Central memory CD8-positive, alpha-beta T cell (primary cell): ENCODE data around the gene MAGI1.

Source experiments
- ATAC-seq: fragments of 150-1000 bp; cut with Tn5 transposase; replicated peaks from 2 replicates; pipeline ENCODE4 v1.10.0; 2022; ENCODE audit warnings: mild to moderate bottlenecking, moderate FRiP score, moderate number of reproducible peaks; ENCODE audit not compliant: poor library complexity, severe bottlenecking; ENCODE audit errors: extremely low read depth
- DNase-seq, 2 donors: peaks; one replicate each; pipeline ENCODE4 v3.0.0; 2021; ENCODE audit warnings: low spot score in 2 of 2
- H3K27ac Mint-ChIP-seq: one replicate; pipeline ENCODE4 v1.8.0; 2022; ENCODE audit warnings: low read depth, mild to moderate bottlenecking, moderate library complexity, mixed read lengths
- H3K27me3 Mint-ChIP-seq: one replicate; pipeline ENCODE4 v1.8.0; 2022; ENCODE audit warnings: mixed read lengths
- H3K36me3 Mint-ChIP-seq: one replicate; pipeline ENCODE4 v1.8.0; 2022; ENCODE audit warnings: mild to moderate bottlenecking, moderate library complexity, mixed read lengths; ENCODE audit not compliant: insufficient read depth
- H3K4me1 Mint-ChIP-seq: one replicate; pipeline ENCODE4 v1.8.0; 2022; ENCODE audit warnings: mixed read lengths
- H3K4me3 Mint-ChIP-seq: one replicate; pipeline ENCODE4 v1.8.0; 2022; ENCODE audit warnings: mild to moderate bottlenecking, moderate library complexity, mixed read lengths
- H3K9me3 Mint-ChIP-seq: one replicate; pipeline ENCODE4 v1.8.0; 2022; ENCODE audit warnings: mixed read lengths

Gene MAGI1

GRCh38 chr3:65561617-65562016 is 477.1 kb downstream of the MAGI1 start:
- H3K27ac Mint-ChIP-seq = no peak overlapping the region
- H3K4me1 Mint-ChIP-seq = no peaks in the 10 kb centered on the region
- no peaks in the 10 kb centered on the region for H3K36me3 Mint-ChIP-seq
- H3K4me3 Mint-ChIP-seq = no peak overlapping the region
- H3K9me3 Mint-ChIP-seq = peaks cover 6% of the 10 kb centered on the region
- no peak for ATAC-seq
- DNase-seq = no peak
- H3K27me3 Mint-ChIP-seq = no peaks in the 10 kb centered on the region

GRCh38 chr3:65560901-65561300 is 477.8 kb downstream of the MAGI1 start:
- H3K27ac Mint-ChIP-seq = no peak overlapping the region
- ATAC-seq = no peak

GRCh38 chr3:65560133-65560532 is 478.6 kb downstream of the MAGI1 start:
- no peaks in the 10 kb centered on the region for H3K4me1 Mint-ChIP-seq
- ATAC-seq (no peak), DNase-seq (no peak)
- H3K9me3 Mint-ChIP-seq = peaks cover 6% of the 10 kb centered on the region
- H3K27ac Mint-ChIP-seq = no peak overlapping the region
- no peaks in the 10 kb centered on the region for H3K36me3 Mint-ChIP-seq
- no peaks in the 10 kb centered on the region for H3K27me3 Mint-ChIP-seq
- H3K4me3 Mint-ChIP-seq = no peak overlapping the region

More at GRCh38 chr3:65560901-65561300, 477.8 kb downstream of the MAGI1 start:
- Mint-ChIP-seq H3K27me3 (no peaks in the 10 kb centered on the region), H3K9me3 (peaks cover 6% of the 10 kb centered on the region), H3K4me3 (no peak overlapping the region), H3K4me1 (no peaks in the 10 kb centered on the region), H3K36me3 (no peaks in the 10 kb centered on the region)
- DNase-seq = no peak

GRCh38 chr3:65559643-65560042 is 479.1 kb downstream of the MAGI1 start:
- ATAC-seq (no peak), DNase-seq (no peak)
- Mint-ChIP-seq H3K36me3 (no peaks in the 10 kb centered on the region), H3K27me3 (no peaks in the 10 kb centered on the region), H3K9me3 (peaks cover 6% of the 10 kb centered on the region), H3K27ac (no peak overlapping the region), H3K4me3 (no peak overlapping the region), H3K4me1 (no peaks in the 10 kb centered on the region)

- H3K4me3 Mint-ChIP-seq = no peak overlapping the region
- H3K4me1 Mint-ChIP-seq = no peaks in the 10 kb centered on the region
- no peak for ATAC-seq
- H3K27ac Mint-ChIP-seq = no peak overlapping the region
- H3K9me3 Mint-ChIP-seq = peaks cover 6% of the 10 kb centered on the region
- peaks cover 3% of the 10 kb centered on the region for H3K36me3 Mint-ChIP-seq
- no peak for DNase-seq
- H3K27me3 Mint-ChIP-seq = no peaks in the 10 kb centered on the region
Observed at GRCh38 chr3:65558826-65559225, 479.9 kb downstream of the MAGI1 start.

GRCh38 chr3:65557899-65558564 is 480.7 kb downstream of the MAGI1 start:
- Mint-ChIP-seq H3K27ac (no peak overlapping the region), H3K4me3 (no peak overlapping the region), H3K27me3 (no peaks in the 10 kb centered on the region), H3K4me1 (no peaks in the 10 kb centered on the region), H3K36me3 (peaks cover 3% of the 10 kb centered on the region), H3K9me3 (peaks cover 6% of the 10 kb centered on the region)
- ATAC-seq = no peak
- DNase-seq = no peak

- Mint-ChIP-seq H3K9me3 (peaks cover 6% of the 10 kb centered on the region), H3K36me3 (peaks cover 3% of the 10 kb centered on the region), H3K27me3 (no peaks in the 10 kb centered on the region), H3K4me3 (no peak overlapping the region), H3K27ac (no peak overlapping the region), H3K4me1 (no peaks in the 10 kb centered on the region)
- DNase-seq (no peak), ATAC-seq (no peak)
Observed at GRCh38 chr3:65556934-65557577, 481.7 kb downstream of the MAGI1 start.

DNA sequence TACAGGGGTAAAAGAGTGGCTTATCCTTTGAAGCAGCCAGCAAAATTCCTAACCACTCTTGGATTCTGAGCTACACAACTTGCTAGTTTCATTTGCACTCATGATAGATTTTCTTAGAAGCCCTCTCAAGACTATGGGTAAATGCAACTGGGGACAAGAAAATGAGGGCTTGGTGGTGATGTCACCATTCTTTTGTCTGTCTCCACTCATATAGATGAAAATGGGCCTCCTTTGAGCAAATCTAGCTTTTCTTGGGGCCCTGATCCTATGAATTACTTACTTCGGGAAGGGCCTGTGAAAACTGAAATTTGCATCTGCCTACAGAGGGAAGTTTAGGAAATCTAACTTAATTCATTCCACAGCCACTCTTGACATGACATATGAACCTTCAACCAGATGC is 486.3 kb downstream of the MAGI1 start:
- DNase-seq (no peak), ATAC-seq (no peak)
- Mint-ChIP-seq H3K27me3 (no peaks in the 10 kb centered on the region), H3K36me3 (peaks cover 3% of the 10 kb centered on the region), H3K4me1 (no peaks in the 10 kb centered on the region), H3K4me3 (no peak overlapping the region), H3K9me3 (no peaks in the 10 kb centered on the region), H3K27ac (no peak overlapping the region)

DNA sequence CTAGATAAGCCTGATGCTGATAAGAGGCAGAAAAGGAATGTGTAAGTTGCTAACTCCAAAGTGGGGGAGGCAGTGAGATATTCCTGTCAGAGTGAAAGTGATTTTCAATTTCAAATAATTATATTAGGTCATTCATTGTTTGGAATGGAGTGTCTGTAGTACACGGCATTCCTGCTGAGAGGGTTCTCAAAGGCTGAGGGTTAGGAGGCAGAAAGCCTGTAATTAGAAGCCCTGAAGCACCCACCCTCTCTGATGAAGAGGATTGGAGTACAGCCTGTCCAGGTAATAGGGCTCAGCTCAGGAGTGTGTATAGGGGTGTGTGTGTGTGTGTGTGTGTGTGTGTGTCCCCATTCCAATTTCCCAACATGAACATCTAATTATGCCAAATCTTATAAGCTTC is 486.8 kb downstream of the MAGI1 start:
- H3K36me3 Mint-ChIP-seq = peaks cover 3% of the 10 kb centered on the region
- H3K9me3 Mint-ChIP-seq = no peaks in the 10 kb centered on the region
- no peak overlapping the region for H3K27ac Mint-ChIP-seq
- no peak overlapping the region for H3K4me3 Mint-ChIP-seq
- ATAC-seq (no peak), DNase-seq (no peak)
- H3K4me1 Mint-ChIP-seq = no peaks in the 10 kb centered on the region
- no peaks in the 10 kb centered on the region for H3K27me3 Mint-ChIP-seq

DNA sequence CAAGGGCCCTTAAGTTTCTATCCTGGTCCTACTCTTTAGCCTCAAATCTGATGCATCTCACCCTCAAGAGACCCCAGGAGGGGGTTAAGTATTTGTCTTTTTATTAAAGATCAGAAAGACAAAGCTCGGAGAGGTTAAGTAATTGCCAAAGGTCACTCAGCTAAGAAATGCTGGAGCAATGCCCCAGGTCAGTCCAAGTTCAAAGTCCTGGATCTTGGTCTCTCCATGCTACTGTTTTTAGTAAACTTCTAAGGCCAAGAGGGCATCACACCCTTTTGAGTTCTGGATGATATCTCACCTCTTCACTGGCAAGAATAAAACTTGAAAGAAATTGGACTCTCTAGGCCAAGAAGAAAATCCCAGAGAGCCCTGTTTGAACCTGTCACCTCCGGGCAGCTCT is 488.6 kb downstream of the MAGI1 start:
- H3K4me1 Mint-ChIP-seq = no peaks in the 10 kb centered on the region
- no peak for DNase-seq

DNA sequence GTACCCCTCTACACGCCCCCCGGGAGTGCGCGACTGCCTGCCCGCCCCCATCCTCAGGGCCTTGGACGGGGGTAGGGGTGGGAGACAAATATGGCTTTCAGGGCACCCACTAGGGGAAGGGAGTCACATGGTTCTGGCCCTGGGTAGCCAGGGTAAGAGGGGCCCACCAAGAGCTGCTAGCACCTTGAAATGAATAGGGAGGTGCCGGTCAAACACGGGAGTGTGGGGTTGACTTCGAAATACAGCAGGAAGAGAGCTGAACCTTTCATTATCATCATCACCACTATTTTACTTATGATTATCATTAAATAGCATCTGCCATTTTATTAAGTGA is 489.1 kb downstream of the MAGI1 start:
- H3K27me3 Mint-ChIP-seq = no peaks in the 10 kb centered on the region
- H3K4me1 Mint-ChIP-seq = no peaks in the 10 kb centered on the region
- no peak overlapping the region for H3K27ac Mint-ChIP-seq
- H3K36me3 Mint-ChIP-seq = peaks cover 3% of the 10 kb centered on the region
- peaks cover 4% of the 10 kb centered on the region for H3K9me3 Mint-ChIP-seq
- no peak overlapping the region for H3K4me3 Mint-ChIP-seq
- DNase-seq (no peak), ATAC-seq (no peak)

More for the DNA sequence above, 488.6 kb downstream of the MAGI1 start:
- no peak overlapping the region for H3K4me3 Mint-ChIP-seq
- H3K36me3 Mint-ChIP-seq = peaks cover 3% of the 10 kb centered on the region
- peaks cover 4% of the 10 kb centered on the region for H3K9me3 Mint-ChIP-seq
- H3K27me3 Mint-ChIP-seq = no peaks in the 10 kb centered on the region
- H3K27ac Mint-ChIP-seq = no peak overlapping the region
- no peak for ATAC-seq

- H3K4me3 Mint-ChIP-seq = no peak overlapping the region
- H3K36me3 Mint-ChIP-seq = no peaks in the 10 kb centered on the region
Observed at GRCh38 chr3:65548848-65549625, 489.7 kb downstream of the MAGI1 start.

DNA sequence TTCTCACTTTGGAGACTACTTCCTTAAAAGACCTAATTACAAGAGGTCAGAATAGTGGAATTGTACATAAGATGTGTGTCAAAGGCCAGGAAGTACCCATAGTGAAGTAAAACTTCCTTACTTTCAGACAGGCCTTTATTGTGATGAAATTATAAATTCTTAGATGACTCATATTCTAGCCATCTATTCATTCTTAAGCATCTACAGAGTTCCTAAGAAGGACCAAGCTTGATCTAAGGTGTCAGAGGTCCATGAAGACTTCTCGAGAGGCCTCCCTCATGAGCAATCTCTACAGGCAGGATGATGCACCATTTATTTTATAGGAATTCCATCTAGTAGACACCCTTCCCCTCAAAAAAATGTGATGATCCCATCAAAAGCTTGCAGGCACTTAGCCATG is 493.3 kb downstream of the MAGI1 start:
- no peaks in the 10 kb centered on the region for H3K27me3 Mint-ChIP-seq
- H3K36me3 Mint-ChIP-seq = no peaks in the 10 kb centered on the region
- DNase-seq = no peak
- no peaks in the 10 kb centered on the region for H3K4me1 Mint-ChIP-seq
- no peak overlapping the region for H3K4me3 Mint-ChIP-seq
- no peak overlapping the region for H3K27ac Mint-ChIP-seq
- no peak for ATAC-seq
- H3K9me3 Mint-ChIP-seq = peaks cover 4% of the 10 kb centered on the region

More at GRCh38 chr3:65548848-65549625, 489.7 kb downstream of the MAGI1 start:
- Mint-ChIP-seq H3K9me3 (peaks cover 4% of the 10 kb centered on the region), H3K27me3 (no peaks in the 10 kb centered on the region), H3K27ac (no peak overlapping the region), H3K4me1 (no peaks in the 10 kb centered on the region)
- ATAC-seq (no peak), DNase-seq (no peak)
